GM12873 (cell line): ENCODE data around the gene RAF1.

Source experiments
- TF ChIP-seq, protein P1 (sequence below): IDR thresholded peaks from 2 replicates; pipeline ENCODE4 v1.5.1; 2012; ENCODE audit warnings: low read depth, mild to moderate bottlenecking, moderate library complexity, low read length, control low read depth; ENCODE audit not compliant: insufficient read depth; ENCODE audit errors: missing control alignments

The RAF1 gene

DNA sequence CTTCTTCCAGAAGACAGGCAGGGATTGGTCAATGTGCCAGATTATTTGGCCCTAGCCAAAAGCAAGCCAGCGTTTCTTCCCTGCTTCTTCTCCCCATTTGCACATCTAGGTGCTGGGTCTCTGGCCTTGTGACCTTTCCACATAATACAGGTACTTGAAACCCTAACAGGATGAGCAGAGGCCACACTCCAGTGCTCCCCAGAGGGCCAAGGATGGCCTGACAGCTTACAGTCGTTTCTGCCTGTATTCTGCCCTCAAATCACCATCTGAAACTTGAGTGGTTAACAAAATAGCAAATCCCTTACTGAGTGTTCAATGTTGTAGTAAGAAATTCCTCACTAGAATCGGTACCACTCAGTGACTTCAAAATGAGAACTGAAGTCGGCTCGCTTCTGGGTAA lies 77.9 kb downstream of the RAF1 start:
- TF ChIP-seq, protein P1, sequence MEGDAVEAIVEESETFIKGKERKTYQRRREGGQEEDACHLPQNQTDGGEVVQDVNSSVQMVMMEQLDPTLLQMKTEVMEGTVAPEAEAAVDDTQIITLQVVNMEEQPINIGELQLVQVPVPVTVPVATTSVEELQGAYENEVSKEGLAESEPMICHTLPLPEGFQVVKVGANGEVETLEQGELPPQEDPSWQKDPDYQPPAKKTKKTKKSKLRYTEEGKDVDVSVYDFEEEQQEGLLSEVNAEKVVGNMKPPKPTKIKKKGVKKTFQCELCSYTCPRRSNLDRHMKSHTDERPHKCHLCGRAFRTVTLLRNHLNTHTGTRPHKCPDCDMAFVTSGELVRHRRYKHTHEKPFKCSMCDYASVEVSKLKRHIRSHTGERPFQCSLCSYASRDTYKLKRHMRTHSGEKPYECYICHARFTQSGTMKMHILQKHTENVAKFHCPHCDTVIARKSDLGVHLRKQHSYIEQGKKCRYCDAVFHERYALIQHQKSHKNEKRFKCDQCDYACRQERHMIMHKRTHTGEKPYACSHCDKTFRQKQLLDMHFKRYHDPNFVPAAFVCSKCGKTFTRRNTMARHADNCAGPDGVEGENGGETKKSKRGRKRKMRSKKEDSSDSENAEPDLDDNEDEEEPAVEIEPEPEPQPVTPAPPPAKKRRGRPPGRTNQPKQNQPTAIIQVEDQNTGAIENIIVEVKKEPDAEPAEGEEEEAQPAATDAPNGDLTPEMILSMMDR, result no peak

- TF ChIP-seq, protein P1, result no peak
These were observed 78.7 kb downstream of the RAF1 start for GRCh38 chr3:12585181-12585580.

- TF ChIP-seq, protein P1, result no peak
These were observed 79.8 kb downstream of the RAF1 start for GRCh38 chr3:12584083-12584482.

- TF ChIP-seq, protein P1, result no peak
These were observed 80.6 kb downstream of the RAF1 start for GRCh38 chr3:12583280-12583679.

DNA sequence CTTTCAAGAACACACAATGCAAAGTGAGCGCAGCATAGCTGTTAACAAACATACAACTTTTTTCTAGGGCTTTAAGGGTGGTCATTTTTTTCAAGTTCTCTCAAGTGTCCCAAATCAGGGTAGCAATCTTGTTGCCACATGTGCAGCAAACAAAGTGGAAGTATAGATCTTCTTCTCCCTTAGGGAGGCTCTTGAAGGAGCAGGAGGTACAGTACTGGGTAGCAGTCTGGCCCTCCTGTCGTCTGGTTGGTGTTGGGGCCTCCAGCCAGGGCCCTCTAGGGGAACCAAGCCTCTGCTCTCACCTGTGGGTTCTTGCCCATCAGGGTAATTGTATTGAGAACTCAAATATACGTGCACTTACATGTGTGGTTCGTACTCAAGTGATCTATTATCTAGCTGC lies 81.2 kb downstream of the RAF1 start:
- TF ChIP-seq, protein P1, result no peak

DNA sequence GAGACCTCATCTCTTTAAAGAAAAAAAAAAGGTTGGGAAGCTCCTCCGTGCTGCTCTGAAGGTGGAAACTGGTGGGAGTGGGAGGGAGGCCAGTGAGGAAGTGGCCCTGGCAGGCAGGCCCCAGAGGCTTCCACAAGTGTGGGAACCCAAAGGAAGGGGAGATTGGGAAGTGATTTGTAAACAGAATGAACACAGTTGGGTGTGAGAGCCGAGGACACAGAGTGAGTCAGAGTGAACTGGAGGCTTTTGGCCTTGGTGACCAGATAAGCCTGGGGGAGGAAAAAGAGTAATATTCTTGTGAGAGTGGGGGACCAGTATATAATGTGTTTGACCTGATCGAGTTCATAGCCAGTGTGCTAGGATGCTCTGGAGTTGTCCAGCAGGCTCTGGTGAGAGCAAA lies 84.0 kb downstream of the RAF1 start:
- TF ChIP-seq, protein P1, result no peak

DNA sequence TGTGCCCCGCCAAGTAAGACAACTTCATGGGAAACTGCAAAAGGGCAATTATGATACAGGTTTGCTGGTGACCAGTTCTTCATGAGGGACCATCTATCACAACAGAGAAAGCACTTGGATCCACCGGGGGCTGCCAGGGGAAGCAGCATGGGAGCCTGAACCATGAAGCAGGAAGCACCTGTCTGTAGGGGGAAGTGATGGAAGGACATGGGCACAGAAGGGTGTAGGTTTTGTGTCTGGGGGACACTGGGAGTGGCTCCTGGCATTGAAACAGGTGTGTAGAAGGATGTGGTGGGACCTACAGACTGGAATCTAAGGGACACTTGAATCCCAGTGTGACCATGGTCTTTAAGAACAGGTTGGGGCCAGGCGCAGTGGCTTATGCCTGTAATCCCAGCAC lies 84.5 kb downstream of the RAF1 start:
- TF ChIP-seq, protein P1, result no peak
